Neural cell (in vitro differentiated cells): ENCODE results near the gene FAM98B.

Source experiments
- CTCF ChIP-seq: fragments of 450-650 bp; IDR thresholded peaks from 2 replicates; pipeline ENCODE4 v1.5.1; 2014; ENCODE audit warnings: antibody characterized with exemption, mild to moderate bottlenecking, moderate library complexity; ENCODE audit not compliant: poor library complexity, severe bottlenecking
- EP300 ChIP-seq: fragments of 450-650 bp; conservative IDR thresholded peaks from 2 replicates; pipeline ENCODE4 v1.6.1; 2014; ENCODE audit warnings: antibody characterized with exemption, mild to moderate bottlenecking, moderate library complexity; ENCODE audit not compliant: poor library complexity, severe bottlenecking
- EZH2 ChIP-seq: fragments of 200-600, 300-800 bp; shearing (Covaris generic), sonication (generic); IDR thresholded peaks from 2 replicates; pipeline ENCODE4 v1.6.1; 2014; ENCODE audit warnings: antibody characterized with exemption, low read length, borderline replicate concordance, mild to moderate bottlenecking; ENCODE audit not compliant: insufficient read depth, poor library complexity, severe bottlenecking
- MXI1 ChIP-seq: fragments of 450-650 bp; conservative IDR thresholded peaks from 2 replicates; pipeline ENCODE4 v1.6.1; 2014; ENCODE audit warnings: antibody characterized with exemption, mild to moderate bottlenecking; ENCODE audit not compliant: poor library complexity, severe bottlenecking
- POLR2AphosphoS5 ChIP-seq: IDR thresholded peaks from 2 replicates; pipeline ENCODE4 v1.6.1; 2012
- RAD21 ChIP-seq: fragments of 450-650 bp; conservative IDR thresholded peaks from 2 replicates; pipeline ENCODE4 v1.6.1; 2014; ENCODE audit warnings: antibody characterized with exemption, mild to moderate bottlenecking, moderate library complexity
- REST ChIP-seq: IDR thresholded peaks from 2 replicates; pipeline ENCODE4 v1.6.1; 2012; ENCODE audit warnings: borderline replicate concordance
- SMC3 ChIP-seq: fragments of 450-650 bp; conservative IDR thresholded peaks from 2 replicates; pipeline ENCODE4 v1.6.1; 2014; ENCODE audit warnings: antibody characterized with exemption, mild to moderate bottlenecking, moderate library complexity; ENCODE audit not compliant: poor library complexity
- TAF1 ChIP-seq: IDR thresholded peaks from 2 replicates; pipeline ENCODE4 v1.6.1; 2012; ENCODE audit warnings: low read depth

- TF ChIP-seq CTCF (no peak), EZH2 (no peak), RAD21 (no peak), POLR2AphosphoS5 (no peak), EP300 (no peak), REST (no peak), SMC3 (no peak), TAF1 (no peak), MXI1 (no peak)
Observed at GRCh38 chr15:38524156-38524555, 70.2 kb downstream of the FAM98B start.
